GM23338 (cell line): ENCODE data around the gene TRPM2. TPM values are rescaled to one million over a fixed set of nuclear protein-coding genes. Genes with fewer than 3 reads are reported as not detected.

Source experiments
- ATAC-seq: fragments of 200-7000 bp; cut with Tn5 transposase; 3 replicates; pipeline ENCODE4 v1.9.1; 2020
- DNase-seq: peaks from one replicate; pipeline ENCODE4 v3.0.0-alpha.2; 2015; ENCODE audit warnings: low spot score
- H2AFZ ChIP-seq: fragments of 200-600 bp; sonication (generic); 2 replicates; pipeline ENCODE4 v1.8.0; 2016; ENCODE audit warnings: antibody characterized with exemption, mild to moderate bottlenecking, moderate library complexity
- H3F3A ChIP-seq: fragments of 200-600 bp; sonication (generic); replicated peaks from 2 replicates; pipeline ENCODE4 v1.8.0; 2017; ENCODE audit warnings: antibody characterized with exemption, mixed run types, low read depth
- H3K27ac ChIP-seq: fragments of 200-600 bp; sonication (generic); 2 replicates; pipeline ENCODE4 v1.6.1; 2016; ENCODE audit warnings: low read depth
- H3K27me3 ChIP-seq: fragments of 200-600 bp; sonication (generic); 2 replicates; pipeline ENCODE4 v1.8.0; 2016; ENCODE audit warnings: mild to moderate bottlenecking, mixed run types, moderate library complexity; ENCODE audit not compliant: insufficient read depth
- H3K36me3 ChIP-seq: fragments of 200-600 bp; sonication (generic); 2 replicates; pipeline ENCODE4 v1.8.0; 2016; ENCODE audit warnings: mild to moderate bottlenecking; ENCODE audit not compliant: insufficient read depth
- H3K4me1 ChIP-seq: fragments of 200-600 bp; sonication (generic); 2 replicates; pipeline ENCODE4 v1.8.0; 2016; ENCODE audit warnings: mild to moderate bottlenecking, moderate library complexity; ENCODE audit not compliant: insufficient read depth
- H3K4me2 ChIP-seq: fragments of 200-600 bp; sonication (generic); 2 replicates; pipeline ENCODE4 v1.7.1; 2017; ENCODE audit warnings: mixed run types
- H3K4me3 ChIP-seq: fragments of 200-600 bp; sonication (generic); 2 replicates; pipeline ENCODE4 v1.6.1; 2016; ENCODE audit warnings: mixed run types
- H3K79me2 ChIP-seq: fragments of 200-600 bp; sonication (generic); replicated peaks from 2 replicates; pipeline ENCODE4 v1.8.0; 2017; ENCODE audit warnings: mild to moderate bottlenecking; ENCODE audit not compliant: insufficient read depth
- H3K9me2 ChIP-seq: fragments of 200-600 bp; sonication (generic); 2 replicates; pipeline ENCODE4 v1.8.0; 2017; ENCODE audit not compliant: insufficient read depth
- H4K20me1 ChIP-seq: fragments of 200-600 bp; sonication (generic); replicated peaks from 2 replicates; pipeline ENCODE4 v1.8.0; 2017; ENCODE audit warnings: mild to moderate bottlenecking; ENCODE audit not compliant: insufficient read depth
- H3K27ac Mint-ChIP-seq: 2 replicates; pipeline ENCODE4 v1.8.0; 2020; ENCODE audit warnings: inconsistent platforms, mild to moderate bottlenecking, moderate library complexity, mixed read lengths
- H3K27me3 Mint-ChIP-seq: 3 replicates; pipeline ENCODE4 v1.8.0; 2022; ENCODE audit warnings: low read depth, mild to moderate bottlenecking, moderate library complexity, mixed read lengths, inconsistent platforms; ENCODE audit not compliant: insufficient read depth, poor library complexity
- H3K36me3 Mint-ChIP-seq: 3 replicates; pipeline ENCODE4 v1.8.0; 2021; ENCODE audit warnings: low read depth, mild to moderate bottlenecking, inconsistent platforms, moderate library complexity, mixed read lengths
- H3K4me1 Mint-ChIP-seq: 3 replicates; pipeline ENCODE4 v1.8.0; 2020; ENCODE audit warnings: mild to moderate bottlenecking, inconsistent platforms, mixed read lengths
- H3K4me3 Mint-ChIP-seq: 3 replicates; pipeline ENCODE4 v1.8.0; 2021; ENCODE audit warnings: moderate library complexity, mild to moderate bottlenecking, inconsistent platforms, mixed read lengths
- H3K9me3 Mint-ChIP-seq: 3 replicates; pipeline ENCODE4 v1.8.0; 2020; ENCODE audit warnings: moderate library complexity, mild to moderate bottlenecking, inconsistent platforms, mixed read lengths
- CREB1 ChIP-seq: fragments of 250-450 bp; sonication (Bioruptor Pico); IDR thresholded peaks from 2 replicates; pipeline ENCODE4 v1.5.0; 2020; ENCODE audit warnings: low read depth, mild to moderate bottlenecking, moderate library complexity
- CTCF ChIP-seq, 2 experiments: fragments of 200-600 bp in 1 of 2; sonication (generic) in 1 of 2; conservative IDR thresholded peaks; 2 replicates each; pipeline versions ENCODE4 v1.5.1 to v1.6.1; 2016 to 2017; ENCODE audit warnings: antibody characterized with exemption in 2 of 2, low read depth in 2 of 2, mild to moderate bottlenecking in 2 of 2, moderate library complexity in 1 of 2
- EZH2 ChIP-seq: fragments of 200-600 bp; sonication (generic); IDR thresholded peaks from one replicate; pipeline ENCODE4 v1.8.0; 2017; ENCODE audit warnings: antibody characterized with exemption, mild to moderate bottlenecking, low read depth; ENCODE audit not compliant: unreplicated experiment
- EZH2phosphoT487 ChIP-seq: fragments of 200-600 bp; sonication (generic); IDR thresholded peaks from one replicate; pipeline ENCODE4 v1.8.1; 2018; ENCODE audit warnings: antibody characterized with exemption; ENCODE audit not compliant: unreplicated experiment
- REST ChIP-seq: IDR thresholded peaks from one replicate; pipeline ENCODE4 v1.6.1; 2018; ENCODE audit warnings: antibody characterized with exemption; ENCODE audit not compliant: unreplicated experiment
- STAT1 ChIP-seq: IDR thresholded peaks from one replicate; pipeline ENCODE4 v1.6.1; 2016; ENCODE audit warnings: antibody characterized with exemption; ENCODE audit not compliant: unreplicated experiment
- ZNF462 ChIP-seq: fragments of 250-450 bp; sonication (Bioruptor Pico); IDR thresholded peaks from 2 replicates; pipeline ENCODE4 v1.5.0; 2020; ENCODE audit warnings: mild to moderate bottlenecking, moderate library complexity
- polyA plus RNA-seq: library from polyadenylated mRNA; unstranded; fragments of >200 nt; fragmentation: Nextera tagmentation; extraction: Ambion mirVana; gene quantifications from 2 replicates; pipeline ENCODE4 v1.2.1, GENCODE V29; 2016
- total RNA-seq: library from RNA; depleted of rRNA; stranded (reverse); fragments of >200 nt; shearing (Covaris generic); gene quantifications from 2 replicates; pipeline ENCODE4 v1.2.3, GENCODE V29; 2014

The TRPM2 gene
- total and polyA plus RNA-seq, 2 experiments from 2014 or later = 0.53 to 0.83 TPM

GRCh38 chr21:44471996-44472395 lies 118.6 kb downstream of the TRPM2 start (continued):
- TF ChIP-seq ZNF462 (CRISPR knock-in tag) (no peak), STAT1 (no peak), EZH2phosphoT487 (no peak)

GRCh38 chr21:44473915-44474555 lies 120.6 kb downstream of the TRPM2 start:
- H3F3A ChIP-seq = no peaks in the 10 kb centered on the region
- Mint-ChIP-seq H3K9me3 (peaks cover 5% of the 10 kb centered on the region; the same call in 2 of the 3 replicates), H3K4me3 (no peak overlapping the region), H3K27me3 (no peaks in the 10 kb centered on the region), H3K27ac (no peak overlapping the region), H3K36me3 (no peaks in the 10 kb centered on the region; the same call in 2 of the 3 replicates), H3K4me1 (peaks cover 9% of the 10 kb centered on the region; the same call in 1 of the 3 replicates)
- no peak overlapping the region for H3K4me3 ChIP-seq
- no peaks in the 10 kb centered on the region for H3K36me3 ChIP-seq
- DNase-seq (no peak), ATAC-seq (no peak)
- no peaks in the 10 kb centered on the region; the same call in 1 of the 2 replicates for H3K4me1 ChIP-seq
- H3K4me2 ChIP-seq = no peak overlapping the region
- H3K27me3 ChIP-seq = no peaks in the 10 kb centered on the region
- 0 out of 2 replicates have a peak, but pooled peaks cover 5% of the 10 kb centered on the region for H3K9me2 ChIP-seq
- no peaks in the 10 kb centered on the region for H3K79me2 ChIP-seq
- no peak overlapping the region for H3K27ac ChIP-seq
- no peak overlapping the region for H2AFZ ChIP-seq
- H4K20me1 ChIP-seq = no peaks in the 10 kb centered on the region
- TF ChIP-seq CTCF (conservative IDR thresholded peaks at IDR 0.05; ENCODE audit: low read depth in 2 of 2) (no peak), REST (no peak), EZH2 (no peak), CREB1 (CRISPR knock-in tag) (no peak)
